Activated CD4-positive, alpha-beta T cell treated with anti-CD3 and anti-CD28 coated beads, Interleukin-2, amount 10 ng/mL, durations not matched to agents 7 days and 5 days (primary cell): ENCODE measurements around the gene SP4. TPM values are rescaled to one million over a fixed set of nuclear protein-coding genes. Genes with fewer than 3 reads are reported as not detected.

Experiments used
- CTCF ChIA-PET: fragments of 350-600 bp; sonication (Branson Sonifier 250); formaldehyde crosslinking; loops from one replicate; lab custom pipeline; 2021; ENCODE audit warnings: antibody characterized with exemption; lab: Charles Lee
- POLR2A ChIA-PET: fragments of 350-600 bp; sonication (Branson Sonifier 250); formaldehyde crosslinking; loops from one replicate; lab custom pipeline; 2021; ENCODE audit warnings: antibody characterized with exemption; lab: Charles Lee
- DNase-seq: peaks from one replicate; pipeline ENCODE4 v3.0.0-alpha.2; 2020
- H3K27ac Mint-ChIP-seq: one replicate; pipeline ENCODE4 v1.8.0; 2021; ENCODE audit warnings: mild to moderate bottlenecking, moderate library complexity, mixed read lengths
- H3K27me3 Mint-ChIP-seq: one replicate; pipeline ENCODE4 v1.8.0; 2021; ENCODE audit warnings: mixed read lengths
- H3K36me3 Mint-ChIP-seq: one replicate; pipeline ENCODE4 v1.8.0; 2021; ENCODE audit warnings: low read depth, mixed read lengths
- H3K4me1 Mint-ChIP-seq: one replicate; pipeline ENCODE4 v1.8.0; 2021; ENCODE audit warnings: mixed read lengths
- H3K4me3 Mint-ChIP-seq: one replicate; pipeline ENCODE4 v1.8.0; 2021; ENCODE audit warnings: mild to moderate bottlenecking, moderate library complexity, mixed read lengths
- H3K9me3 Mint-ChIP-seq: one replicate; pipeline ENCODE4 v1.8.0; 2021; ENCODE audit warnings: mixed read lengths
- total RNA-seq, 2 experiments: library from RNA; stranded (reverse); gene quantifications; one replicate each; pipeline ENCODE4 v1.2.3, GENCODE V29; 2021

The SP4 gene
- total RNA-seq, 2 experiments from 2014 or later, result 30.9 to 38.8 TPM

DNA sequence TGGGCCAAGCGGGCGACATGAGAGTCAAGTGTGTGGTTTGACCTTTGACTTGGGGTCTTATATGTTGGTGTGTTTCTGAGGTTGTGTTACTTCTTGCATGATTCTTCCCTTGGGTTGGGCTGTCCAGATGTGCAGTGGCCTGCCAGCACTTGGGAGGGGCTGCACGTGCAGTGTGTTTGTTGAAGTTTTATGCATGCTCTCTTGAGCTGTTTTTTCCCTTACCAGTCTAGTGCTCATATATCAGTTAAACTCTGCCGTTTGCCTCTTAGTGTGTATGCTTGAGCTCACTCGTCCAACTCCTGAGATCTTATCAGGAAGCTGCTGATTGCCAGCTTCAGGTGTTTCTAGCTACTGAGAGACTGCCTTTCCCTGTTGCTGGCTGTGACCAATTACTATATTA, 23.1 kb downstream of the SP4 start:
- Mint-ChIP-seq H3K4me1 (peaks cover 7% of the 10 kb centered on the region), H3K27ac (no peak overlapping the region), H3K9me3 (peaks cover 39% of the 10 kb centered on the region), H3K27me3 (no peaks in the 10 kb centered on the region), H3K4me3 (no peak overlapping the region), H3K36me3 (peaks cover 85% of the 10 kb centered on the region)
- no peak for DNase-seq
- CTCF ChIA-PET, result no interaction called here
- POLR2A ChIA-PET, result no interaction called here

DNA sequence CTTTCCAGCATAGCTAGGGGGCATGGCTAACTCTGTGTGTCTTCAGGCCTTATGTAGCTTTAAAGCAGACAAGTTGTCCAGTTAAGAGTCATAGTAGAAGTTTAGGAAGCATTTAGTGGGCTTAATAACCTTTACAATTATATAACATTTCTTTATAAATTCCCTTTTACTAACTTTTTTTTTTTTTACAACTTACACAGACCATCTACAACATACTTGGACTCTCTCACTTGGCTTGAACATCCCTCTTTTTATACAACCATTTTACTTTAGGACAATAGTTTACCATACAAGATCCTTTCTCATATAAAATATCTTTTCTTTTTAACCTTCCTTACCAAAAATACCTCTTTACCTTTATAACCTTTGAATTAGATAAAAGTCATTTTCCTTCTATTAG, 26.3 kb downstream of the SP4 start:
- ChIA-PET POLR2A (no interaction called here), CTCF (interaction anchor here (0.6 to 1.4 kb wide), 3 partner anchors 19 to 190 kb away, joined by 3 to 4 read pairs (median 3); no protein-coding TSS in a partner anchor)
- Mint-ChIP-seq H3K27ac (no peak overlapping the region), H3K9me3 (peaks cover 39% of the 10 kb centered on the region), H3K36me3 (peaks cover 87% of the 10 kb centered on the region), H3K27me3 (no peaks in the 10 kb centered on the region), H3K4me3 (no peak overlapping the region), H3K4me1 (peaks cover 2% of the 10 kb centered on the region)
- DNase-seq, result no peak

DNA sequence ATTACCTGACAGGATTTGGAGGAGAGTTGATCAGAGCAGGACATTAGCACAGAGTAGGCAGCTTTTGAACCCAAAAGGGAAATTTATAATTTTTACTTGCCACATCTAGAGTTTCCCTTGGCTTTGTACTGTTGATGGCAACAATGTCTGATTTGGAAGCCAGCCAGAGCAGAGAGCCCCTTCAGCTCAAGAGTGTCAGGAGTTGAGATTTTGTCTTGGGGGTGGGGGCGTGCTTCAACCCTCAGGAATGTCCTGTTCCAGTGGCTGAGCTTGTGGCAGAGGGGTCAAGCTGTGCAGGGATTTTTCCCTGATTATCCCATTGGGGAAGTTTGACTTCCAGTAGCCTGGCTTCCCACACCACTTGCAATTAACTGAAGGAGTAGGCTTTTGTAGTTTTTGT, 27.0 kb downstream of the SP4 start:
- Mint-ChIP-seq H3K27ac (no peak overlapping the region), H3K4me1 (peaks cover 2% of the 10 kb centered on the region), H3K27me3 (no peaks in the 10 kb centered on the region), H3K9me3 (peaks cover 44% of the 10 kb centered on the region), H3K36me3 (peaks cover 91% of the 10 kb centered on the region), H3K4me3 (no peak overlapping the region)
- POLR2A ChIA-PET, result no interaction called here
- DNase-seq, result no peak
- CTCF ChIA-PET, result interaction anchor here (1.4 kb wide), 1 partner anchor 18 kb away, joined by 3 read pairs; no protein-coding TSS in a partner anchor

DNA sequence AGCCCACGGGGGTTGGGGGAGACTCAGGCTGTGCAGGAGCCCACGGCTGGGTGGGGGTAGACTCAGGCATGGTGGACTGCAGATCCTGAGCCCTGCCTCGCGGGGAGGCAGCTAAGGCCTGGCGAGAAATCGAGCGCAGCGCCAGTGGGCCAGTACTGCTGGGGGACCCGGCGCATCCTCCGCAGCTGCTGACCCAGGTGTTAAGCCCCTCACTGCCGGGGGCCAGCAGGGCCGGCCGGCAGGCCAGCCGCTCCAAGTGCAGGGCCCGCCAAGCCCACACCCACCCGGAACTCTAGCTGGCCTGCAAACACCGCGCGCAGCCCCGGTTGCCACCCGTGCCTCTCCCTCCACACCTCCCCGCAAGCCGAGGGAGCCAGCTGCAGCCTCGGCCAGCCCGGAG, 33.4 kb downstream of the SP4 start:
- CTCF ChIA-PET, result interaction anchor here (1.2 kb wide), 1 partner anchor 145 kb away, joined by 3 read pairs; no protein-coding TSS in a partner anchor
- H3K4me1 Mint-ChIP-seq, result peaks cover 18% of the 10 kb centered on the region

DNA sequence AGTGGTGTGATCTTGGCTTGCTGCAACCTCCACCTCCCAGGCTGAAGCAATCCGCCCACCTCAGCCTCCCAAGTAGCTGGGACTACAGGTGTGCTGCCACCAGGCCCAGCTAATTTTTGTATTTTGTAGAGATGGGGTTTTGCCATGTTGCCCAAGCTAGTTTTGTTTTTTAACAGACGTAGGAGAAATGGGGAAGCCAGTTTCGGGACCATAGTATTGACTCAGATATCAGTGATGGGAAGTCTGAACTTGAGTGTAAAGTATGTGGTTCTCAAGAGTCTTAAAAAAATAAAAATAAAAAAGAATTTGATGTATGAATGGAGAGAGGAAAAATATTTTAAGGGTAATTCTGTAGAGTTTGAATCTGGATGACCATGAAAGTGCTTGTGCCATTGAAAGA, 34.2 kb downstream of the SP4 start:
- POLR2A ChIA-PET, result no interaction called here
- CTCF ChIA-PET, result no interaction called here
- no peaks in the 10 kb centered on the region for H3K27me3 Mint-ChIP-seq
- H3K27ac Mint-ChIP-seq, result no peak overlapping the region
- peaks cover 72% of the 10 kb centered on the region for H3K36me3 Mint-ChIP-seq
- H3K4me1 Mint-ChIP-seq, result peaks cover 20% of the 10 kb centered on the region
- no peak for DNase-seq
- H3K4me3 Mint-ChIP-seq, result no peak overlapping the region
- peaks cover 18% of the 10 kb centered on the region for H3K9me3 Mint-ChIP-seq

More for the DNA sequence above, 33.4 kb downstream of the SP4 start:
- POLR2A ChIA-PET, result no interaction called here
- DNase-seq, result no peak
- Mint-ChIP-seq H3K36me3 (peaks cover 74% of the 10 kb centered on the region), H3K27ac (no peak overlapping the region), H3K4me3 (no peak overlapping the region), H3K9me3 (peaks cover 18% of the 10 kb centered on the region), H3K27me3 (no peaks in the 10 kb centered on the region)

DNA sequence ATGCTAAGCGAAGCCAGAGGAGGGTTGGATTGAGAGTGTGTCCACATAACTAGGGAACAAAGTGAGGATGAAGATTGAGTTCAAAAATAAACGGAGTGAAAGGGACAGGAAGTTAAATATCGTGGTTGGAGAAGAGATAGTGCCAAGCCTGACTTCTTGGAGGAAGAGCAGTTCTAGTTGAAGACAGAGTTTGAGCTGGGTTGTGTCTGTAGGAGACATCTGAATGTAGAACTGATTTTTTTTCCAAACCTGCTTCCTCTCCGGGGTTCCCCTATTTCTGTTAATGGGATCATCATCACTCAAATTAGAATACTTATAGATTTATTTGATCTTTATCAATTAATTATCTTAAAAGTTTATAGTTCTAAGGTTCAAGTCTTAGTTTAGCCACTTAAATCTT, 35.6 kb downstream of the SP4 start:
- H3K27me3 Mint-ChIP-seq, result no peaks in the 10 kb centered on the region
- POLR2A ChIA-PET, result no interaction called here
- H3K9me3 Mint-ChIP-seq, result peaks cover 16% of the 10 kb centered on the region
- H3K4me3 Mint-ChIP-seq, result no peak overlapping the region
- no peak overlapping the region for H3K27ac Mint-ChIP-seq
- H3K36me3 Mint-ChIP-seq, result peaks cover 65% of the 10 kb centered on the region
- CTCF ChIA-PET, result no interaction called here
- no peak for DNase-seq
- H3K4me1 Mint-ChIP-seq, result peaks cover 20% of the 10 kb centered on the region

DNA sequence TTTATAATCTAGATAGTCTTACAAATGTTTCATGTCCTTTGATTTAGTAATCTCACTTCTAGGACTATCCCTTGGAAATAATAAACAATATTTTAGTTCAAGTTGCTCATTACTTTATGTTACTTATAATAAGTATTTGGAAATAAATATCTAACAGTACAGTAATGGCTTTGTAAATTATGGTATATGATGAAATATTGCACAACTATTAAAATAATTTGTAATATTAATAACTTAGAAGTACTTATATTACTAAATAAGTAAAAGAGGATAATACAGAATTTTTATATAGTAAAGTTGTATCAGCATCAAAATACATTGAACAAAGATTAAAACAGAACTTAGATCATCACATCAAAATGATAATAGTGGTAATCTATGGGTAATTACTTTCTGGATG, 41.1 kb downstream of the SP4 start:
- H3K36me3 Mint-ChIP-seq, result peaks cover 51% of the 10 kb centered on the region
- DNase-seq, result no peak
- H3K4me3 Mint-ChIP-seq, result no peak overlapping the region
- no peaks in the 10 kb centered on the region for H3K27me3 Mint-ChIP-seq
- H3K4me1 Mint-ChIP-seq, result peaks cover 6% of the 10 kb centered on the region
- ChIA-PET POLR2A (no interaction called here), CTCF (interaction anchor here (1.5 kb wide), 1 partner anchor 187 kb away, joined by 3 read pairs; no protein-coding TSS in a partner anchor)
- H3K27ac Mint-ChIP-seq, result no peak overlapping the region
- peaks cover 10% of the 10 kb centered on the region for H3K9me3 Mint-ChIP-seq

DNA sequence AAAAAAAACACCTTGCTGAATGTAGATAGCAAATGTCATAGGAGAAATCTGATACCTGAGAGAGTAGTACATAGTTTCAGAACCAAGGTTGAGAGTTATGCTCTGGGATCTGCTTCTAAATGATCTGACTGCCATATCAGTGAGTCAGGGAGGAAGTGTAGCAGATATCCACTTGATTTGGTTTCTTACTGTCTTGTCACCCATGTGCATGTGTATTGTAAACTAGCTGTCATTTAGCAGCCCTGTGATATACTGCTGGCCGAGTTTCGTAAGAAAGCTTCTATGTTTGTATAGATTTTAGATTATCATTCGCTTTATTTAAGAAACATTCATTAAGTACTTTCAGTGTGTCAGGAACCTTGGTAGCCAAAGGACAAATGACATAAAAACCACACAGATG, 42.0 kb downstream of the SP4 start:
- H3K4me1 Mint-ChIP-seq, result peaks cover 6% of the 10 kb centered on the region
- H3K36me3 Mint-ChIP-seq, result peaks cover 54% of the 10 kb centered on the region
- H3K27ac Mint-ChIP-seq, result no peak overlapping the region
- CTCF ChIA-PET, result interaction anchor here (1.5 kb wide), 1 partner anchor 188 kb away, joined by 3 read pairs; no protein-coding TSS in a partner anchor
- no peak for DNase-seq
- no peak overlapping the region for H3K4me3 Mint-ChIP-seq
- H3K27me3 Mint-ChIP-seq, result no peaks in the 10 kb centered on the region
- peaks cover 10% of the 10 kb centered on the region for H3K9me3 Mint-ChIP-seq
- POLR2A ChIA-PET, result no interaction called here

DNA sequence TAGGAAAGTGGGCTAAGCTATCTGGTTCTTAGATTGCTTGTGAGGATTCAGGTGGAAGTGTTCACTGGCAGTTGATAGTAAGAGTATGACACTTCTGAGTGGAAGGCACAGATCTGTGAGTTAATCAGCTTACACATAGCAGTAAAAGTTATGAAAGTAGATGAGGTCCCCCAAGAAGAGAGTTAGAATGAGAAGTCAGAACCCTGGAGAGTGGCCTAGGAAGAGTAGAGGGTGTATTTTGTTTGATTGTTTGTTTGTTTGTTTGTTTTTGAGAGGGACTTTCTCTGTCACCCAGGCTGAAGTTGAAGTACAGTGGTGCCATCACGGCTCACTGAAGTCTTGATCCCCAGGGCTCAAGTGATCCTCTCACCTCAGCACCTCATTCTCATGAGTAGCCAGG, 44.1 kb downstream of the SP4 start:
- H3K4me1 Mint-ChIP-seq, result peaks cover 4% of the 10 kb centered on the region
- no peaks in the 10 kb centered on the region for H3K27me3 Mint-ChIP-seq
- no peak overlapping the region for H3K4me3 Mint-ChIP-seq
- no peak for DNase-seq
- ChIA-PET POLR2A (no interaction called here), CTCF (interaction anchor here (0.7 kb wide), 1 partner anchor 15 kb away, joined by 3 read pairs; no protein-coding TSS in a partner anchor)
- H3K27ac Mint-ChIP-seq, result no peak overlapping the region
- H3K36me3 Mint-ChIP-seq, result peaks cover 42% of the 10 kb centered on the region
- peaks cover 10% of the 10 kb centered on the region for H3K9me3 Mint-ChIP-seq

DNA sequence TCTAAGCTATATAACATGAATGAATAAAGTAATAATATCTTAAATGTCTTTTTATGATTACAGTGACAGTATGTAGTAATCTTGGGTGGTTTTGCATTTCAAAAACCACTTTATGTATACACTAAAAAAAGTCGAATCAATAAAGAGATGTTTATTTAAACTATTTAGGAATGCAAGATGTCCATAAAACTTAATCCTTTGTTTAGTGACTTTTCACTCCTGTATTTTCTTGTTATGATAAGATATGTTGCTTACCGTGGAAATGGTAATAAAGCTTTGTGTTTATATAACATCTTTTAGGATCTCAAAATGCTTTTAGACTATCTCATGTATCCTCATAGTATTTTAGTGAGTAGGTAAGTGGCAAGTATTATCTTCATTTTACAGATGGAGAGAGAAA, 48.5 kb downstream of the SP4 start:
- ChIA-PET POLR2A (no interaction called here), CTCF (no interaction called here)
- Mint-ChIP-seq H3K4me1 (peaks cover 19% of the 10 kb centered on the region), H3K27me3 (no peaks in the 10 kb centered on the region), H3K27ac (no peak overlapping the region), H3K9me3 (peaks cover 7% of the 10 kb centered on the region), H3K36me3 (peaks cover 66% of the 10 kb centered on the region), H3K4me3 (no peak overlapping the region)
- DNase-seq, result no peak

DNA sequence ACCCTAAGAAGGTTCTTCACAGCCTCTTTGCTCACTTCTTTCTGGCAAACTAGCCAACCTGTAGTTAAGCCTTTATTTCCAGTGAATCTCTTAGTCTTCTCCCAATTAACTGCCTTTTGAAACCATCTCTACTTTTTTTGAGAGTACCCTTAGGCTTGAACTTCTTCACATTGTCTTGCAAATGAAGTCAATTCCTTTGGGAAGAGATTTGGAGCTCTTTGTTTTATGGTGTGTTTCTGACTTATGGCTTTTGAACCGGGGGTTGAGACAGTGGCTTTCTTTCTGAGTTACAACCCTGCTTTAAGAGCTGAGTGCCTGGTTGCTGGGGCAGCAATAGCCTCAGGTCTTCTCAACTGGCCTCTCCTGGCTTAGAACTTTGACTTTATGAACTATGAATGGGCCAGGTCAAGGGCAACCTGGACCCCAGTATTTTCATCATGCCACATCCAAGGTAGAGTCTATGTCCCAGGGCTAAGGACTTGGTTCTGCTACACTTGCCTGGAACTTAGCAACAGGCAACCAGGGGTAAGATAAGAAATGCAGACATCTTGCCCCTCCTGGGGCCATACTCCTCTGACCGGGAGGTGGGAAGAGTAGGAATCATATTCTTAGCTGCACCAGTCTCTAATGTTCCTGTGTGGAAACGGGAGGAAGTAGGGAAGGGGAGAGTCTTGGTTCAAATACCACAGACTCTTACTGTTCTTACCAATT, 53.0 kb downstream of the SP4 start:
- ChIA-PET POLR2A (no interaction called here), CTCF (no interaction called here)
- H3K9me3 Mint-ChIP-seq, result no peaks in the 10 kb centered on the region
- peak overlapping the region; percentile 10 for H3K27ac Mint-ChIP-seq
- H3K36me3 Mint-ChIP-seq, result peaks cover 69% of the 10 kb centered on the region
- H3K4me1 Mint-ChIP-seq, result peaks cover 19% of the 10 kb centered on the region
- no peaks in the 10 kb centered on the region for H3K27me3 Mint-ChIP-seq
- H3K4me3 Mint-ChIP-seq, result no peak overlapping the region
- DNase-seq, result no peak

DNA sequence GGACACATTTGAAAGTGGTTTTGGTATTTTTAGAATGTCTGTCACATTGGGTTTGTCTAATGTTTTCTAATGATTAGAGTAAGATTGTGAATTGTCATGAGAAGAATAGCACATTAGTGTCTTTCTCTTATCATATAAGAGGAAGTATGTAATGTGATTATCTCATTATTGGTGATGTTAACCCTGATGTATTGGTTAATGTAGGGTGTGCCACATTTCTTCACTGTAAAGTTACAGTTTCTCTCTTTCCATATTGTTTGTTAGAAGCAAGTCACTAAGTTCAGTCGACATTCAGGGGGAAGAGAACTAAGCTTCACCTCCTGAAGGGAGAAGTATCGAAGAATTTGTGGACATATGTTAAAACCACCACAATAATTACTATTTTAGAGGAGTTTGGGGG, 58.6 kb downstream of the SP4 start:
- POLR2A ChIA-PET, result no interaction called here
- no peaks in the 10 kb centered on the region for H3K27me3 Mint-ChIP-seq

DNA sequence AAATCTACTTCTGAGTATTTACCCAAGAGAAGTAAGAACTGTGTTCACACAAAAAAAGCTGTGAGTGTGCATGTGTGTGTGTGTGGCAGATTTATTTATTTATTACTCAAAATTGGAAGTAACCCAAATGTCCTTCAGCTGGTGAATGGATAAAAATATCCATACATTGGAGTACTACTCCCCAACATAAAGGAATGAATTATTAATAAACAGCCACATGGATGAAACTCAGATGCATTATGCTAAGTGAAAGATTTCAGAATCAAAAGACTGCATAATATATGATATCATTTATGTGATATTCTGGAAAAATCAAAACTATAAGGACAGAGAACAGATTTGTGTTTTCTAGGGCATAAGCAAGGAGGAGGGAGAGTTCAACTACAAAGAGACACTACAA, 67.8 kb downstream of the SP4 start:
- H3K9me3 Mint-ChIP-seq, result peaks cover 45% of the 10 kb centered on the region
- no peaks in the 10 kb centered on the region for H3K4me1 Mint-ChIP-seq
- no peak overlapping the region for H3K4me3 Mint-ChIP-seq
- H3K27ac Mint-ChIP-seq, result no peak overlapping the region
- CTCF ChIA-PET, result no interaction called here
- no peaks in the 10 kb centered on the region for H3K27me3 Mint-ChIP-seq
- peaks cover 79% of the 10 kb centered on the region for H3K36me3 Mint-ChIP-seq
- POLR2A ChIA-PET, result no interaction called here
- DNase-seq, result no peak

More for the DNA sequence above, 58.6 kb downstream of the SP4 start:
- DNase-seq, result no peak
- H3K4me1 Mint-ChIP-seq, result peaks cover 5% of the 10 kb centered on the region
- CTCF ChIA-PET, result interaction anchor here (1.0 kb wide), 1 partner anchor 64 kb away, joined by 3 read pairs; no protein-coding TSS in a partner anchor
- H3K27ac Mint-ChIP-seq, result no peak overlapping the region
- no peak overlapping the region for H3K4me3 Mint-ChIP-seq
- H3K36me3 Mint-ChIP-seq, result peaks cover 73% of the 10 kb centered on the region
- peaks cover 16% of the 10 kb centered on the region for H3K9me3 Mint-ChIP-seq
